ENCODE results near the gene KRTAP12-1. TPM values are rescaled to one million over a fixed set of nuclear protein-coding genes. Genes with fewer than 3 reads are reported as not detected.

The KRTAP12-1 gene
- total and polyA plus RNA-seq, 2 donors (not counting 1 experiment from before 2014, with no cell fraction given), result not detected

GRCh38 chr21:44713130-44713529 is 31.2 kb upstream of the KRTAP12-1 start:
- Histone ChIP-seq H3K79me2 (ENCODE audit: control insufficient read depth, insufficient read depth, low read length) (no peaks in the 10 kb centered on the region), H3K9me3 (ENCODE audit: control insufficient read depth, insufficient read depth, low read depth, low read length) (no peaks in the 10 kb centered on the region), H3K4me2 (ENCODE audit: extremely low read depth, insufficient read depth, low read length) (no peak overlapping the region), H3K36me3 (ENCODE audit: control insufficient read depth, insufficient read depth, low read length) (no peaks in the 10 kb centered on the region), H3K4me3 (replicated peaks in 1 of 4; ENCODE audit: control extremely low read depth in 1 of 4, insufficient read depth in 1 of 4, low read depth in 3 of 4, low read length in 4 of 4) (no peak overlapping the region), H3K27me3 (ENCODE audit: control insufficient read depth, insufficient read depth, low read length) (peaks cover 53% of the 10 kb centered on the region), H3K27ac (ENCODE audit: insufficient read depth, low read length) (no peak overlapping the region), H4K20me1 (ENCODE audit: control insufficient read depth, extremely low read depth, insufficient read depth, low read length) (no peaks in the 10 kb centered on the region), H3K4me1 (ENCODE audit: control insufficient read depth, extremely low read depth, insufficient read depth, low read length) (no peaks in the 10 kb centered on the region), H2AFZ (ENCODE audit: low read length) (no peak overlapping the region), H3K9ac (ENCODE audit: insufficient read depth, low read length) (no peak overlapping the region)
- TF ChIP-seq CTCF (conservative IDR thresholded peaks at IDR 0.05 in 1 of 2, IDR thresholded peaks at IDR 0.05 in 1 of 2; ENCODE audit: low read depth in 1 of 2, low read length in 2 of 2), result no peak
- no peak for TF ChIP-seq EZH2 (IDR thresholded peaks at IDR 0.05; ENCODE audit: low read length, missing control alignments)
- DNase-seq (ENCODE audit: low read depth in 2 of 2), result no peak

DNA sequence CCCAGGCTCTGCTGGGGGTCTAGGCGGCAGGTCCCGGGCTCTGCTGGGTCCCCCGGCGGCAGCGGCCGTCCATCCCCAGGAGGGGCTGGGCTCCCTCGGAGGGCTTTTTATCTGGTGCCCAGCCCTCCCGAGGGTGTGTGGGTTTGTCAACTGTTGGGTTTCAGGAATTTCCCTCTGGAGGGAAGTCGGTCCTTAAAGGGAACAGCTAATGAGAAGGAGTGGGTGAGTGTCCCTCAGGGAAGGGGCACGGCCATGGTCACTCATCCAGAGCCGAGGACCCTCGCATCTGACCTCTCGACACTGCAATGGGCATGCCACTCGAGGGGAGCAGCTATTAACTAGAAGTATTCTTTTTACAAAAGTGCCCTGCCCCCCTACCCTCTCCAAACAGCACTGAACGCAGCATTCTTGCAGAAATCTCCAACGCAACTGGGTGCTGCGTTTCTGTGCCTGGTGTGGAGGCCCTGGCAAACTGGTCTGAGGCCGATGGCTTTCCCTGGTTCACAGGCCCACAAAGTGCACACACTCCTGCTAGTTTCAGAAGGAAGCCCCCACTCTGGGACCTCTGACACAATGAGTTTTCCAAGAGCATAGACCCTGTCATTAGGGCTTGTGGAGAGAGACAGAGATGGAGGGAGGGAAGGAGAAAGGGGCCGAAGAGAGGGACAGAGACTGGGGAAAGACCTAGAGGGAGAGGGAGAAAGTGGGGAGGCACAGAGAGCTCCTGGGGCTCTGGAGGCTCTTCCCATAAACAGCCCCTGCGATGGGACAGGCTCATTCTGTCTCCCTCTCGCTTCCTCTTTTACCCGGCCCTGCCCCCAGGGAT is 30.5 kb upstream of the KRTAP12-1 start:
- H3K36me3 ChIP-seq (ENCODE audit: control insufficient read depth, insufficient read depth, low read length), result no peaks in the 10 kb centered on the region

More for the DNA sequence above, 30.5 kb upstream of the KRTAP12-1 start:
- Histone ChIP-seq H3K4me3 (replicated peaks in 1 of 4; ENCODE audit: control extremely low read depth in 1 of 4, insufficient read depth in 1 of 4, low read depth in 3 of 4, low read length in 4 of 4) (no peak overlapping the region), H3K27ac (ENCODE audit: insufficient read depth, low read length) (no peak overlapping the region), H3K79me2 (ENCODE audit: control insufficient read depth, insufficient read depth, low read length) (no peaks in the 10 kb centered on the region), H3K4me1 (ENCODE audit: control insufficient read depth, extremely low read depth, insufficient read depth, low read length) (no peaks in the 10 kb centered on the region), H3K4me2 (ENCODE audit: extremely low read depth, insufficient read depth, low read length) (no peak overlapping the region), H3K9me3 (ENCODE audit: control insufficient read depth, insufficient read depth, low read depth, low read length) (no peaks in the 10 kb centered on the region), H3K9ac (ENCODE audit: insufficient read depth, low read length) (no peak overlapping the region), H3K27me3 (ENCODE audit: control insufficient read depth, insufficient read depth, low read length) (peaks cover 59% of the 10 kb centered on the region), H4K20me1 (ENCODE audit: control insufficient read depth, extremely low read depth, insufficient read depth, low read length) (no peaks in the 10 kb centered on the region), H2AFZ (ENCODE audit: low read length) (no peak overlapping the region)
- no peak for DNase-seq (ENCODE audit: low read depth in 2 of 2)
- TF ChIP-seq CTCF (conservative IDR thresholded peaks at IDR 0.05 in 1 of 2, IDR thresholded peaks at IDR 0.05 in 1 of 2; ENCODE audit: low read depth in 1 of 2, low read length in 2 of 2) (no peak), EZH2 (IDR thresholded peaks at IDR 0.05; ENCODE audit: low read length, missing control alignments) (peak; percentile 45)

Measured in fibroblast of lung (primary cell).